HPDE6-E6E7 (cell line): ENCODE data around the gene HOXC4.

Experiments
- DNase-seq: peaks from one replicate; pipeline ENCODE4 v3.0.0; 2011; ENCODE audit warnings: missing footprints; ENCODE audit errors: extremely low spot score

HOXC4 gene

DNA sequence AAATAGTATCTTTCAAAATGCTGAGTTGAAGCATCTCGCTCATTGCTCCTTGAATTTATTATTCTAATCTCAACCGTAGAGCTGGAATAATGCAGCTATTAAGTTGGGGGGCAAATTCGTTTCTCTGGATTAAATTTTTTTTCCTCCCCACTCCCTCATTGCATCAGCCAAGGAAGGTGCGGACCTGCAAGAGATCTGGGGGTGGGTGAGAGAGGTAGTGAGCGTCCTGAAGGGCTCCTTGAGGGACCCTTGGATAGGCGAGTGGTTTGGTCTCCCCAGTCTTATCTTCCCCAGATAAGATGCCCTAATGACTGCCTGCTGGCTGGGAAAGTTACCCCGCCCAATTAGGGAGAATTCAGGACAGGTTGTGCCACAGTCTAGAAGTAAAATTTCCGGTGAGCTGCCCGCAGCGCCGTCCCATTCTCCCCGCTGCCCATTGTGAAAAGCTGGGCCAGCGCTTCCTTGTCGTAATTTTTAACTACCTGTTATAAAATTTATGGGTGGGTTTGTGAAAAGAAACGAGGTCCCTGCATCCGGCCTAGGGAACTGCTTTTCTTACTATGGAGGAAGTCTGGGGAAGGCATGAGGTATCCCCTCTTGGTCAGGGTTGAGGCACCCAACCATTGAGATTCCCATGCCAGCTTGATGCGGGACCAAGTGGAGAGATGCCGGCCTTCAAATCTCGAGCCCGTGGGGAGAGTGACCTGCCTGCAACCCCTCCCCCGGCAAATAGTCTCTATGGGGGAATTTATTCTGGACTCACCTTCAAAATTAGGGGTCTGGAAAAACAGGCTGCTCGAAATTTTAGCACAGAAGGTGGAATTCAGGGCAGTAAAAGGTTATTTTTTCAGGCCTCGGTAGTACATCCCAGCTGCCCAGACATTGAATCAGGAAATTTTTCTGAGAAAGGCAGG is 38.4 kb upstream of the HOXC4 start:
- no peak for DNase-seq

DNA sequence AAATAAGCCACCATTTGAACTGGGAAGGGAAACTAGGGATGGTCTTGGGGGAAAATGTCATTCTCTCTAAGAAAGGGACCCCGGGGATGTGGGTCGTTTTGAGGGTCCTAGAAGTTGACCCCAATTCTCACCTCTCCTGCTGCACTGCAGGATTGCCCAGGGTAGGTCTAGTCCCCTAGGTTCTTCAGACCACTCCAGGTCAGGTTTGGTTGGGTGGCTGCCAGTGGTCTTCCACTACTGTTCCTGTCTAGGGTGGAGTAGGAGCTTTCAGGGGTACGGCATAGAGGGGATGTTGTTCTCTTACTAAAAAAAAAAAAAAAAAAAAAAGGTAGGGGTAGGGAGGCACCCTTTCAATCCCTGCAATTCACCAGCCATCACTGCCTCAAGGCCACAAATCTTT is 37.6 kb upstream of the HOXC4 start:
- no peak for DNase-seq

DNA sequence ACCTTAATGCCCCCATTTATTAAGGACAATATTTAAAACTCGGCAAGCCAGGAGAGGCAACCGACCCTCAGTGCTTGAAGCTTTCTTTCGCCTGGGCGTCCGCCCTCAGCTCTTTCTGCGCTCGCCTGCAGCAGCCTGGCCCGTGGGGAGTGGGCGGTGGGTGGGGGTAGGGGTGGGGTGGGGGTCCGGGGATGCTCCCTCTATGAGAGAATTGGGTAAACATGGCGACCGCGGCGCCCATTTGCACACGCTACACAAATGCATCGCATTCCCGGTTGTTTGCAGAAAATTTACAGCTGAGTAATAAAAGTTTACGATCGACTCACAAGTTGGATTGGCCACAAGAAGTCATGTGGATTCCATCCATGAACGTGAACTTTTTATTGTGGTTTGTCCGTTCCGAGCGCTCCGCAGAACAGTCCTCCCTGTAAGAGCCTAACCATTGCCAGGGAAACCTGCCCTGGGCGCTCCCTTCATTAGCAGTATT is 37.1 kb upstream of the HOXC4 start:
- DNase-seq, result no peak

GRCh38 chr12:54017027-54017788 is 36.4 kb upstream of the HOXC4 start:
- DNase-seq, result no peak

GRCh38 chr12:54017878-54018467 is 35.7 kb upstream of the HOXC4 start:
- no peak for DNase-seq

GRCh38 chr12:54018468-54018984 is 35.1 kb upstream of the HOXC4 start:
- DNase-seq, result no peak

DNA sequence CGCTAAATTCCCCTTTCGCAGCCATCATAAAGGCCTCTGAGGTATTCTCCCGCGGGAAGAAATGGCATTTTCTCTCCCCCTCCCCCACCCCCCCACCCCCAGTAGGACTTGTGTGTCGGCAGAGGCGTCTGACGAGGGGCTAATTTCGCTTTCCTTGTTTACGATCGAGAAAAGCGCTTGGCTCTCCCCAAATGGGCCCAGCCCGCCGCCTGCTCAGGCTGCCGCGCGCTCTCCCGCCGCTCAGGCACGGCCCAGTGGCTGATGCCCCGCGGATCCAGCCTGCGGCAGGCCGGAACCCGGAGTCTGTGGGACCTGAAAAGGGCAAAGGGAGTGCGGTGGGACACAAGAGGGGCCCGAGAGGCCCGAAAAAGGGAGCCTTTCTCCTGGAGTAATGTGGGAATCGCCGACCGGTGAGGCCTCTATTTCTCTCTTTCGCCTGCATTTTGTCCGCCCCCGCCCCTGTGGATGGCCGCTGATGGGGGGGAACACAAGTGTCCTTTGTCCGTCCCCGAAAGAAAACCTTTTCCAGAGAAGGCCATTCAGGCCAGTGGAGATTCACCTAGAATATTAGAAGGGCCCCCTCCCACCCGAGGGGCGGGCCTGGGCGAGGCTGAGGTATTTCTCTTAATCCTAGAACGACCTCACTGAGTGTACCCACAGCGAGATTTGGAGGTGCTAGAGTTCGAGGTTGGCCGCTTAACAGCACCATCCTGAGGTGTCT is 34.4 kb upstream of the HOXC4 start:
- DNase-seq, result no peak

- DNase-seq, result no peak
Measured at GRCh38 chr12:54019924-54020590, 33.6 kb upstream of the HOXC4 start.

- no peak for DNase-seq
Measured at GRCh38 chr12:54020591-54021405, 32.8 kb upstream of the HOXC4 start.

- DNase-seq, result no peak
Measured at GRCh38 chr12:54021432-54022013, 32.1 kb upstream of the HOXC4 start.

DNA sequence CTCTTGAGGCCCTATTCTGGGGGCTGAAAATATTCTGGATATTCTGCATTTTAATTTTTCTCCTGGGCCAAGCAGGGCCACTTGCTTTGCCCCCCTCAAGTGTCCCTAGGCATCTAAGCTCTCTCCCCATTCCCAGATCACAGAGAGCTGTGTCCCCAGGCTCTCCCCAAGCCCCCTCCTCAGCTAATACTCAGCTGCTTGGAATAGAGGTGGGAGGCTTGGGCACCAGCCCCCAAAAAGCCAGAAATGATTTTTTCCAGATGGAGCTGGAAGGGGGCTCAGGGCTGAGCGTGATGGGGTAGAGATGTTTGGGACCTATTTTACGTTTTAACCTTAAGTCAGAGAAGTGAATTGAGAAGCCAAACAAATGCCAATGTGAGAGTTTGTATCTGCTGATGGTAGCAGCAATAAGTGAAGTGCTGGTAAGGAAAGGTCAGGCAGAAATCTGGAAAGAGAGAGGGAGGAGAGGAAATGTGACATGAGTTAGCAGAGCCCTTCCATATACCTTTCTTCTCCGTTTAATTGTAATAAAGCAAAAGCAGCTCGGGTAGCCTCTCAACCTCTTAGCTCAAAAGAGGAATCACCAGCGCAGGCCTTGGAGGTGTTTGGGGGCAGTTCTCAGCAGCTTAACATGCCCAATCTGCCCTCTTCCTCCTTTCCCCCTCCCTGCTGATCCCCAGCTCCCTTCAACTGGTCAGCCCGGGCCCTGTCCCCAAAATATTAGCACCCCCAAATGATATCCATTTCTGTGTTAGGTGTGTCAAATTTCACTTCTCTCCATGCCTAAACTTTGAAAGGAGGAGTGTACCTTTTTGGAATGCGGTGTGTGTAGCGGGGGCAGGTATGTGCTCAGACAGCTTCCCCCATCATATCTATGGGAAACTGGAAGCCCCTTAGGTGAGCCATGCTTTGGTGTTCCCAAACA is 30.4 kb upstream of the HOXC4 start:
- no peak for DNase-seq

- no peak for DNase-seq
Measured at GRCh38 chr12:54024127-54024526, 29.5 kb upstream of the HOXC4 start.

DNA sequence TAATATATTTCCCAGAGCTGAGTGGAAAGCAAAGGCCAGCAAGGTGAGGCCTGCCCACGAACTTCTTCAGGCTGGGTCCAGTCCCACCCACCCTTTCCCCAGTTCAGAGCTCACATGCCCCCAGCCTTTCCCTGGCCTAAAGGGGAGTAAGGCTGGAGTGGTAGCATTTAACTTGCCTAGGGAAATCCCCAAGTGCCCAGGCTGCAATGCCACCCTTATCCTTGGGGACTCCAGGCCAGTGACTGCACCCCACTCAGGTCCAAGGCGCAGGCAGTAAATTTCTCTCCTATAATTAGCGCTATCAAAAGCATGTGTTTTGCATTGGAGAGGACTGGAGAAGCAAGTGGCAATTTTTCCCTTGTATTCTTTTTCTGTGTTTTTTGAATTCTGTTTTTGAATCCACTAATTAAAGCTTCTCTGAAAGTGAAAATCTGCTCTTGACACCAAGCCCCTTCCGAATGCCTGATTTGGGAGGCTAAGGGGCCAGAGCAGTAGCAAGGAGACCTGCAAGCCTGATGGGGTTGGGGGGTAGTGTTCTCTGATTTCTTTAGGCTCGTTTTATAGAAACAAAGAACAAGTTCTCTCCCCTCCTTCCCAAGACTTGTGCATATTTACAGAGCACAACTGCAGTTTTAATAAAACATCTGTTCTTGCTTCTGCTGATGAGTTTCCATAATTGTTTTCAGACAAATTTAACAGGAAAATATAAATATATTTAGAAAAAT is 28.9 kb upstream of the HOXC4 start:
- no peak for DNase-seq

GRCh38 chr12:54025499-54026405 is 27.9 kb upstream of the HOXC4 start:
- DNase-seq, result no peak

DNA sequence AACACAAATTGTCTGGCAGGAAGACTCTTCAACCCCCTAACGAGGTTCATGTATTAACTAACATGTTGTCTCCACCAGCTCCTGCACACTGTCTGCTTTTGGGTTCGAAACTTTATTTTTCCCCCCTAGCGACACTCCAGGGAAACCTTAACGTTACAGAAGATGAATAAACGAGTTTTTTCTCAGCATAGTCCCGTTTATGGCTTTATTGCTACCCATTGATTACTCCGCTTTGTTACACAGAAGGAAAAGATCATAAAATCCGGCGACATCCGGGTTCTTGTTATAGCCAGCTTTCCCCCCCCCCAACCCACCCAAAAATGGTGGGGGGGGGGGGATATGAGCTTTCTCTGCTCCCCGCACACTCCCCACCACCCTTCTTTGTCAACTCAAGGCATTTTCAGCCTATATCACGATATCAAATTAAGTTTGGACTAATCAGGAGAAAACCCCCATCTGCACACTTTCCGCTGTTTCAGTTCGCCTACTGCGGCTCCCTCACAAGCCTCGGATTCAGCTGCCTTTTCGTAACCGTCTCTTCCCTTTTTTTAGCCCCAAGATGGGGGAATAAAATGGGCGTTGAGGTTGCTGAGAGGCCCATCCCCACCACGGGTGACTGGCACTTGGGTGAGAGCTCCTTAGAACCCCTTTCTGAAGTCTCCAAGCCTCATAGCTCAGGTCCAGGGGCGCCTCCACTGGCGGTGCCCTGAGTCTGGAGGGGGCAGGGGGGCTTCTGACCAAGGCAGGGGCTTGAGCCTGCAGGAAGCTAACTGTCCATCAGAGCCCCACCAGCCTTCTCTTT is 26.8 kb upstream of the HOXC4 start:
- no peak for DNase-seq

DNA sequence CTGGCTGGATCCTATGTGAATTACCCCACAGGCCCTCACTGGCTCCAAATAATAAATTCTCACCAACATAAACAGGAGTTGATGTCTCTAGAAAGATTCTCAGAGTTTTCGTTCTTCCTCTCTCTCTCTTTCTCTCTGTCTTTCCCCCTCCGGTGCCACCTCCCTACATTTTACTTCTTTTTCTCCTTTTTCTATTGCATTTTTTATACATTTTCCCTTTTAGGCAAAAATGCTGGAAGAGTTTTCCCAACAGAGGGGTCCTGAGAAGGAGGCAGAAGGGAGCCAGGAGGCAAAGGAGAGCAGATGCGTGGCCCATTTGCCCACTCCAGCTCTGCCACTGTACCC is 26.2 kb upstream of the HOXC4 start:
- no peak for DNase-seq
